CD14-positive monocyte (primary cell): ENCODE results near the gene PASD1. TPM values are rescaled to one million over a fixed set of nuclear protein-coding genes. Genes with fewer than 3 reads are reported as not detected.

Experiments
- DNase-seq, 3 donors: peaks; one replicate each; pipeline ENCODE4 v3.0.0-alpha.2; 2011 to 2022
- H2AFZ ChIP-seq: 2 replicates; pipeline ENCODE4 v1.6.0; 2012; ENCODE audit warnings: mild to moderate bottlenecking, low read depth, low read length, inconsistent platforms; ENCODE audit not compliant: insufficient read depth, poor library complexity, severe bottlenecking
- H3K27ac ChIP-seq, 2 donors: 1 replicate in 1 of 2; 2 replicates in 1 of 2; pipeline ENCODE4 v1.5.1; 2012 to 2013; ENCODE audit warnings: low read length in 2 of 2, control low read depth in 1 of 2, inconsistent platforms in 1 of 2, low read depth in 1 of 2, mild to moderate bottlenecking in 1 of 2
- H3K27me3 ChIP-seq, 2 donors: one replicate each; pipeline versions ENCODE4 v1.6.0 to v1.6.1; 2011 to 2013; ENCODE audit warnings: low read length in 2 of 2; ENCODE audit not compliant: control insufficient read depth in 2 of 2, insufficient read depth in 2 of 2
- H3K36me3 ChIP-seq, 2 donors: replicated peaks in 1 of 2; 1 replicate in 1 of 2; 2 replicates in 1 of 2; pipeline versions ENCODE4 v1.5.1 to v1.6.1; 2012 to 2013; ENCODE audit warnings: low read length in 2 of 2, control low read depth in 1 of 2, inconsistent platforms in 1 of 2, mild to moderate bottlenecking in 1 of 2; ENCODE audit not compliant: insufficient read depth in 2 of 2, control insufficient read depth in 1 of 2
- H3K4me1 ChIP-seq, 2 donors: 1 replicate in 1 of 2; 2 replicates in 1 of 2; pipeline versions ENCODE4 v1.5.1 to v1.6.1; 2012 to 2013; ENCODE audit warnings: low read length in 2 of 2, control low read depth in 1 of 2, inconsistent platforms in 1 of 2, mild to moderate bottlenecking in 1 of 2, moderate library complexity in 1 of 2; ENCODE audit not compliant: insufficient read depth in 2 of 2, control insufficient read depth in 1 of 2
- H3K4me2 ChIP-seq: replicated peaks from 2 replicates; pipeline ENCODE3; 2012; ENCODE audit warnings: low read length, moderate library complexity, mild to moderate bottlenecking; ENCODE audit not compliant: poor library complexity, severe bottlenecking; ENCODE audit errors: extremely low read depth
- H3K4me3 ChIP-seq, 3 experiments: fragments of 200-600 bp in 1 of 3; sonication (generic) in 1 of 3; replicated peaks in 1 of 3; 1 replicate in 2 of 3; 2 replicates in 1 of 3; pipeline ENCODE4 v1.5.1; 2011 to 2013; ENCODE audit warnings: low read length in 3 of 3, mild to moderate bottlenecking in 3 of 3, control low read depth in 2 of 3, low read depth in 2 of 3, inconsistent platforms in 1 of 3, moderate library complexity in 1 of 3
- H3K79me2 ChIP-seq: 2 replicates; pipeline ENCODE4 v1.6.0; 2012; ENCODE audit warnings: mild to moderate bottlenecking, control low read depth, inconsistent platforms, low read length, moderate library complexity; ENCODE audit not compliant: insufficient read depth
- H3K9ac ChIP-seq: 2 replicates; pipeline ENCODE4 v1.6.0; 2017; ENCODE audit warnings: low read length, mild to moderate bottlenecking; ENCODE audit not compliant: insufficient read depth, poor library complexity, severe bottlenecking
- H3K9me3 ChIP-seq, 2 donors: replicated peaks in 1 of 2; 1 replicate in 1 of 2; 2 replicates in 1 of 2; pipeline versions ENCODE4 v1.5.1 to v1.6.1; 2012 to 2013; ENCODE audit warnings: low read length in 2 of 2, control low read depth in 1 of 2; ENCODE audit not compliant: control insufficient read depth in 1 of 2, insufficient read depth in 1 of 2
- H4K20me1 ChIP-seq: 2 replicates; pipeline ENCODE4 v1.6.0; 2012; ENCODE audit warnings: mild to moderate bottlenecking, low read length, control low read depth, moderate library complexity; ENCODE audit not compliant: insufficient read depth
- H3K27ac Mint-ChIP-seq, 7 donors: one replicate each; pipeline ENCODE4 v1.8.0; 2020; ENCODE audit warnings: mild to moderate bottlenecking in 7 of 7, mixed read lengths in 7 of 7, moderate library complexity in 6 of 7, inconsistent platforms in 2 of 7
- H3K27me3 Mint-ChIP-seq, 3 donors: one replicate each; pipeline ENCODE4 v1.8.0; 2021 to 2022; ENCODE audit warnings: low read depth in 3 of 3, mild to moderate bottlenecking in 3 of 3, mixed read lengths in 3 of 3, moderate library complexity in 3 of 3, inconsistent platforms in 1 of 3
- H3K36me3 Mint-ChIP-seq, 2 donors: one replicate each; pipeline ENCODE4 v1.8.0; 2020; ENCODE audit warnings: mixed read lengths in 2 of 2, inconsistent platforms in 1 of 2, mild to moderate bottlenecking in 1 of 2
- H3K4me1 Mint-ChIP-seq: one replicate; pipeline ENCODE4 v1.8.0; 2020; ENCODE audit warnings: mild to moderate bottlenecking, mixed read lengths
- H3K4me3 Mint-ChIP-seq, 2 donors: one replicate each; pipeline ENCODE4 v1.8.0; 2020; ENCODE audit warnings: mild to moderate bottlenecking in 2 of 2, mixed read lengths in 2 of 2, moderate library complexity in 1 of 2
- H3K9me3 Mint-ChIP-seq, 7 donors: one replicate each; pipeline ENCODE4 v1.8.0; 2020 to 2022; ENCODE audit warnings: mixed read lengths in 7 of 7, mild to moderate bottlenecking in 6 of 7, moderate library complexity in 6 of 7, inconsistent platforms in 2 of 7
- WGBS: methylation state at CpG from one replicate; pipeline ENCODE4 v1.1.5; 2013; ENCODE audit warnings: missing lambda C conversion rate; ENCODE audit not compliant: insufficient coverage; 5-methylcytosine and 5-hydroxymethylcytosine counted together
- intact Hi-C, 2 donors: fragments of 100-400 bp; cut with micrococcal nuclease; formaldehyde crosslinking; loops; one replicate each; pipeline versions ENCODE4 v1.15.0 to v1.15.1; 2023
- polyA plus RNA-seq, 3 donors: library from polyadenylated mRNA; depleted of rRNA in 1 of 3; unstranded in 2 of 3; stranded (reverse) in 1 of 3; fragments of 300-500 nt in 2 of 3; fragments of >200 nt in 1 of 3; fragmentation: Illumina TruSeq in 2 of 3; gene quantifications; 1 replicate in 2 of 3; 2 replicates in 1 of 3; pipeline ENCODE4 v1.2.3, GENCODE V29; 2012 to 2021
- TF ChIP-seq, protein P1 (sequence below): fragments of 200-600 bp; IDR thresholded peaks from one replicate; pipeline ENCODE4 v1.8.0; 2022; ENCODE audit warnings: antibody characterized with exemption, mild to moderate bottlenecking

Gene PASD1
- polyA plus RNA-seq, 3 donors = not detected

DNA sequence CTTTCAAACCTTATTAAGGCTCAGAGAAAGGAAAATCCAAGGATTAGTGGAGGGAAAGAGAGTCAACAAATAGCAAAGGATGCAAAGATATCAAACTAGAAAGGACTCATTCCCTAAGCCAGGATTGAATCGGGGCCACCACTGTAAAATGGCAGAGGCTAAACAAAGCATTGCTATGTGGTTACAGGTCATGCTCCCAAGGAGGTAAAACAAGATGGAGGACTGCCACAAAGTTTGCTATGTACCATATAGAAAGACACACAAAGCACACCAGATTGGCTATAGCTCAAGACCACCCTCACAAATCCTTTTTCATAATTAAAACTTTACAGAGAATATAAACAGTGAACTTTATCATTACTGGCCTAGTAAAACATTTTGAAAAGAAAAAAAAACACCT is 25.9 kb upstream of the PASD1 start:
- Mint-ChIP-seq H3K36me3 (no peaks in the 10 kb centered on the region), H3K4me1 (no peaks in the 10 kb centered on the region), H3K27ac (no peak overlapping the region), H3K27me3 (peaks cover 0 to 2% (median 1%) of the 10 kb centered on the region in 3 donors), H3K9me3 (peaks cover 0 to 2% (median 2%) of the 10 kb centered on the region in 7 donors), H3K4me3 (no peak overlapping the region)
- Histone ChIP-seq H3K36me3 (no peaks in the 10 kb centered on the region), H3K27me3 (no peaks in the 10 kb centered on the region), H3K9ac (no peak overlapping the region), H4K20me1 (no peaks in the 10 kb centered on the region), H3K4me3 (no peak overlapping the region), H3K9me3 (no peaks in the 10 kb centered on the region), H3K79me2 (no peaks in the 10 kb centered on the region), H2AFZ (no peak overlapping the region), H3K27ac (no peak overlapping the region), H3K4me2 (no peak overlapping the region), H3K4me1 (no peaks in the 10 kb centered on the region)
- no CpG with 5 or more reads among the region's 1 CpG for WGBS
- DNase-seq = no peak
- TF ChIP-seq, protein P1, sequence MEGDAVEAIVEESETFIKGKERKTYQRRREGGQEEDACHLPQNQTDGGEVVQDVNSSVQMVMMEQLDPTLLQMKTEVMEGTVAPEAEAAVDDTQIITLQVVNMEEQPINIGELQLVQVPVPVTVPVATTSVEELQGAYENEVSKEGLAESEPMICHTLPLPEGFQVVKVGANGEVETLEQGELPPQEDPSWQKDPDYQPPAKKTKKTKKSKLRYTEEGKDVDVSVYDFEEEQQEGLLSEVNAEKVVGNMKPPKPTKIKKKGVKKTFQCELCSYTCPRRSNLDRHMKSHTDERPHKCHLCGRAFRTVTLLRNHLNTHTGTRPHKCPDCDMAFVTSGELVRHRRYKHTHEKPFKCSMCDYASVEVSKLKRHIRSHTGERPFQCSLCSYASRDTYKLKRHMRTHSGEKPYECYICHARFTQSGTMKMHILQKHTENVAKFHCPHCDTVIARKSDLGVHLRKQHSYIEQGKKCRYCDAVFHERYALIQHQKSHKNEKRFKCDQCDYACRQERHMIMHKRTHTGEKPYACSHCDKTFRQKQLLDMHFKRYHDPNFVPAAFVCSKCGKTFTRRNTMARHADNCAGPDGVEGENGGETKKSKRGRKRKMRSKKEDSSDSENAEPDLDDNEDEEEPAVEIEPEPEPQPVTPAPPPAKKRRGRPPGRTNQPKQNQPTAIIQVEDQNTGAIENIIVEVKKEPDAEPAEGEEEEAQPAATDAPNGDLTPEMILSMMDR = no peak
- intact Hi-C loops = no loop called here

GRCh38 chrX:151538190-151539122 is 25.0 kb upstream of the PASD1 start:
- H2AFZ ChIP-seq = no peak overlapping the region
- Mint-ChIP-seq H3K9me3 (peaks cover 0 to 2% (median 2%) of the 10 kb centered on the region in 7 donors), H3K36me3 (no peaks in the 10 kb centered on the region), H3K27me3 (peaks cover 0 to 4% (median 1%) of the 10 kb centered on the region in 3 donors), H3K4me1 (no peaks in the 10 kb centered on the region), H3K27ac (no peak overlapping the region), H3K4me3 (no peak overlapping the region)
- no CpG with 5 or more reads among the region's 3 CpGs for WGBS
- H3K27ac ChIP-seq = no peak overlapping the region
- H3K4me3 ChIP-seq = no peak overlapping the region
- no peaks in the 10 kb centered on the region for H3K27me3 ChIP-seq
- H3K36me3 ChIP-seq = no peaks in the 10 kb centered on the region
- no peaks in the 10 kb centered on the region for H3K79me2 ChIP-seq
- H4K20me1 ChIP-seq = no peaks in the 10 kb centered on the region
- H3K9me3 ChIP-seq = no peaks in the 10 kb centered on the region
- intact Hi-C loops = no loop called here
- TF ChIP-seq, protein P1 = no peak
- no peak overlapping the region for H3K9ac ChIP-seq
- no peak for DNase-seq
- H3K4me2 ChIP-seq = no peak overlapping the region
- no peaks in the 10 kb centered on the region for H3K4me1 ChIP-seq
